Amniotic stem cell (primary cell): ENCODE data around the gene SLC10A2.
"Not testable (repeated sequence)": the region's sequence is repeated elsewhere in the genome, so short reads cannot be mapped to it uniquely, and the experiment has no call there.

Source experiments
- DNase-seq: peaks from one replicate; lab custom pipeline; 2025; lab: John Stamatoyannopoulos, UW

Gene SLC10A2, protein sequence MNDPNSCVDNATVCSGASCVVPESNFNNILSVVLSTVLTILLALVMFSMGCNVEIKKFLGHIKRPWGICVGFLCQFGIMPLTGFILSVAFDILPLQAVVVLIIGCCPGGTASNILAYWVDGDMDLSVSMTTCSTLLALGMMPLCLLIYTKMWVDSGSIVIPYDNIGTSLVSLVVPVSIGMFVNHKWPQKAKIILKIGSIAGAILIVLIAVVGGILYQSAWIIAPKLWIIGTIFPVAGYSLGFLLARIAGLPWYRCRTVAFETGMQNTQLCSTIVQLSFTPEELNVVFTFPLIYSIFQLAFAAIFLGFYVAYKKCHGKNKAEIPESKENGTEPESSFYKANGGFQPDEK

DNA sequence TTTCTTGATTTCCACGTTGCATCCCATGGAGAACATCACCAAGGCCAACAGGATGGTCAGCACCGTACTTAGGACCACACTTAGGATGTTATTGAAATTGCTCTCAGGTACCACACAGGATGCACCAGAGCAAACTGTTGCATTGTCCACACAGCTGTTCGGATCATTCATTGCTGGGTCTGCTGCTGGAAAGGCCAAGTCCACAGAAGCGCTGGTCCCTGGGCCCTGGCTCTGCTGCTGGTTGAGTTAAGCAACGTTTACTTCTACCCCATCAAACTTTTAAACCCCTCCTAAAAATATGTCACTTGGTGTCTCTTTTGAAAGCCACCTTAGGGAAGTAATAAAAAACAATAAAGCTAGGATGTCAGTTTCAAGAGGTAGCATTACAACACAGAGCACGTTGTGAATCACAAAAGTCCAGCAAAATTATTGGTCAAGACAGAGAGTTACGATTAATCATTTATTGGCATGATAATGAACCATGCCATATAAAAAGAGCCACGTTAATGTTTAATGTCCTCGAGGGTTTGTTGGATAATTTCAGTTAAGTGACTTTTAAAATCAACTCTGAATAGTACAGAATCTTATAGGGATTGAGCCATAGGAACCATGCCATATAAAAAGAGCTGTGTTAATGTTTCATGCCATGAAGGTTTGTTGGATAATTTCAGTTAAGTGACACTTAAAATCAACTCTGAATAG is at the start of gene SLC10A2:
TSS of gene SLC10A2 (minus strand) at position 339 of the 702 bp plus-strand sequence. CDS start at position 171, 168 bp downstream.
- DNase-seq = no peak

DNA sequence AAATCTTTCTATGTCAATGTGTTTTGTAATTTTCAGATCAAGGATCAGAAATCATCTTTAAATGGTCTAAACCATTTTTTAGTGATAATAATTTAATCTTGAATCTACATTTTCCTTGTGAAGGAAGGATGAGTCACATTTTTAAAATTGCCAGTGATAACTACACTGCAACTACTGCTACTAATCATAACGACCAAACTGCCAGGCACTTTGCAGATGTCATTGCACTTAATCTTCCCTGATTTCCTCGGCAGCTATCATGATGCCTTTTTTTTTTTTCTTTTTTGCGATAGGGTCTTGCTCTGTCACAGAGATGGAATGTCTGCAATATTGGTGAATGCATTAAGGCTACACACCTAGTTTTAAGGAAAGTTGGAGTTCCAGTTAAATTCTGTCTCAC is 41.4 kb upstream of the SLC10A2 start:
- no peak for DNase-seq

DNA sequence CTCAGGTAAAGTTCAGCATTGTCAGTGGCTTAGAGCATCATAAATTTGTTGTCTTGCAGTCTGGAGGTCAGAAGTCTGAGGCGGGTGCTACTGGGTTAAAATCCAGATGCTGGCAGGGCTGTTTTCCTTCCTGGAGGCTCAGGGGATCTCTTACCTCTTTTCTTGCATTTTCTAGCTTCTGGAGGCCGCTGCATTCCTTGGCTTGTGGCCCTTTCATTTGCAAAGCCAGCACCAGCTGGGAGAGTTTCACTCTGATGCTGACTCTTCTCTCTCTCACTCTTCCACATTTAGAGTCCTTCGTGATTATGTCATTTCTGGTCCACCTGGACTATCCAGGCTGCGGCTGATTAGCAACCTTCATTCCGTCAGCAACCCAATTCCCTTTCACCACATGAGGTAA is 38.1 kb upstream of the SLC10A2 start:
- no peak for DNase-seq

DNA sequence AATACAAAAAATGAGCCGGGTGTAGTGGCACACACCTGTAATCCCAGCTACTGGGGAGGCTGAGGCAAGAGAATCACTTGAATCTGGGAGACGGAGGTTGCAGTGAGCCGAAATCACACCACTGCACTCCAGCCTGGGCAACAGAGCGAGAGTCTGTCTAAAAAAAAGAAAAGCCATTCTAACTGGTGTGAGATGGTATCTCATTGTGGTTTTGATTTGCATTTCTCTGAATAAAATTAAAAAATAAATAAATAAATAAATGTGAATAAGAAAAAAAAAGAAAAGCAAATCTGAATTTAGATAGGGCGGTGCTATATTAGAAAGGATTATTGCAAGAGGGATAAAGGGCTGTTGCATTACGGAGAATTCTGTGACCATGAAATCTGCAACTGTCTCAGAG is 37.2 kb upstream of the SLC10A2 start:
- DNase-seq = not testable (repeated sequence)

DNA sequence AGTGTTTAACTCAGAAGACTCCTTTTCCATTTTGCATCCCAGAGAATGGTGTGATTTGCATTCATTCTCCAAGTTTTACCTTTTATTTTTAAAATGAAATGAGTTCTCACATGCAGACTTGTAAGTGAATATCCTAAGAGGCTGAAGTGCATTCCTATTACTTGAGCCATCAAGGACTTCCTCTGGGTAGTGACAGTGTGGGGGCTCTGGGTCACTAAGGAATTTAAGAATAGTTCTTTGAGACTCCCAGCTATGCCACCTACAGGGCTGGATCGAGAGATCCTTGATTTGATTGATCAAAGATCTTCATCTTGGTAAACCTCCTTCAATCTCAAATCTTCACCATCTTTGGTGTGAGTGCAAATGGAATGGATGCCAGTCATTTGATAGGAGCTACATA is 36.3 kb upstream of the SLC10A2 start:
- no peak for DNase-seq

DNA sequence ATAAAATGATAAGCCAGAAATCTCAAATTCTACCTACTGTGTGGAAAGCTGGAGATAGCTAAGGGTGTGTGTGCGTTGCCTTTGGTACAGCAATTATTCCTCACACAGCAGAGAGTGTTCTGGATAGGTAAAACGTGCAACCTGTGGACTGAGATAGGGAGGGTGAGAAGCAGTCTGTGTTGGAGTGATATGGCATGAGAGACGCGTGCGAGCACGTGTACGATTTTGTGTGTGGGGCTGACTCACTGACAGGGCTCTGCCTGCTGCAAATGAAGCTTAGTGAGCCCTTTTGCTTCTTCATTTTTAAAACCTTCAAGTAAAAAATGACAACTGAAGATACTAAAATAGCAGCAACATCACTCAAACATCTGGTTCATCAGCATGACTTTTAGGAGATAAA is 35.7 kb upstream of the SLC10A2 start:
- no peak for DNase-seq

DNA sequence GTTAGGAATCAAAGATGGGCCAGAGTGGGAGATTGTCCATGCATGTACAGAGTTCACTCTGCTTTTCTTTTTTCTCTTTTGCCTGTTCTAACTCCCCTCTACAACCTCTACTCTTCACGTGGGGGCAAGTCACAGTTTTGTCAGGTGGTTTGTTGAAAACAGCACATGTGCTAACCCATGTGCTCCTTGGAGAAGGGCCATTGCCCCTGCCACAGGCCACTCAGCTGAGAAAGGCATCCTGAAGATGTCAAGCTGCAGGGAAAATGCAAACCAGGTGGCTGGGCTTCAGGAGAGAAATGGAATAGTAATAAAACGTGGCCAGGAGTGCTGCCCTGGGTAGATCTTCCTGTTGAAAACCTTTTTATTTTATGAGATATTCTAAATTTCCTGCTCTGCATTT is 35.3 kb upstream of the SLC10A2 start:
- DNase-seq = no peak

DNA sequence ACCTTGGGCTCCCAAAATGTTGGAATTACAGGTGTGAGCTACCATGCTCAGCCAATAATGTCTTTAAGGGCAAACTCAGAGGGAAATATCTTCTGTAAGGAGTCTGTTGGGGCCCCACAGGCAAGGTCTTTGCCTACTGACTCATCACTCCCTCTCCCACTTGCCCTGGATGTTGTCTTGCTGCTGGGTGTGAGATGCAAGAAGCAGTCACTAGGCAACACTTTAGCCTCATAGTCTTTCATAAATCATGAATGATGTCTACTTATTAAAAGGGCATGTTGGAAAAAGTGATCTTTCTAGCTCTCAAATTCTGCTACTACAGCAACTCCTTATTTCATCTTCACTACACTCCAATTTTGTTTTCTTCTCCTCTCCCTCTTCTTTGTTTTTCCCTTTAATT is 34.6 kb upstream of the SLC10A2 start:
- no peak for DNase-seq

DNA sequence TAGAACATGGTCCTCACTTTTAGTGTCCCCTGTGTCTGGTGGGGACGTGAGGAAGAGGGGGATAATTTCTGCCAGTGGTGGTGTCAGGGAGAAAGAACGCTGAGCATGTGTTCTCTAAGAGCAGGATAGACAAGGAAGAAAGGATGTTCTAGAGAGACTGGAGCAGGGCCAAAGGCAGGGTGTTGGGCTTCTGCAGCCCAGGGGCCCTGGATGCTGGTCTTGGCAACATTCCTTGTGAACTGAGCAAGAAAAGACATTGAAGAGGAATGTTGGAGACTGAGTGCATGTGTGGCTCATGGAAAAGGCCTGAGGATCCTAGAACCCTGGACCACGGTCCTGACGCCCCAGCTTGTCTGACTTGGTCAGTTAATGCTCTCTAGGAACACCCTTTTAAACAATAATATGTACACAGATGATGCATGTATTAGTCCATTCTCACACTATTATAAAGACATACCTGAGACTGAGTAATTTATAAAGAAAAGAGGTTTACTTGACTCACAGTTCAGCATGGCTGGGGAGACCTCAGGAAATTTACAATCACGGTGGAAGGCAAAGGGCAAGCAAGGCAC is 33.6 kb upstream of the SLC10A2 start:
- DNase-seq = no peak

DNA sequence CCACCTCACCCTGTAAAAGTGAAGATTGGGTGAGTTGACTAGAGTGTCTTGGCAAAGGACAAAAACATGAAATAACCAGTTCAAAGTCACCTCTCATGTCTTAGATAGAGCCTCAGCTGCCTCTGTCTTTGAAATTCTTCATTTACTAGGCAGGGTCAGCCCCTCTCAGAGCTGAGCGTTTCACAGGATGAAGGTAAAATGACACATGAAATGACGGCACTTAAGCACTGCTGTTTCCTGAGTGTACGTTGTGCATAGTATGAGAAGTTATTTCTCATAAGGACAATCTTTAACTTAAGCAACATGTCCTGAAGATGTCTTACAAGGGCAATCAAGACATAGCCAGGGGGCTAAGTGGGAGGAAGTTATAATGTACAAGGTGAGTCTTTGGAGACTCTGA is 32.3 kb upstream of the SLC10A2 start:
- DNase-seq = no peak

DNA sequence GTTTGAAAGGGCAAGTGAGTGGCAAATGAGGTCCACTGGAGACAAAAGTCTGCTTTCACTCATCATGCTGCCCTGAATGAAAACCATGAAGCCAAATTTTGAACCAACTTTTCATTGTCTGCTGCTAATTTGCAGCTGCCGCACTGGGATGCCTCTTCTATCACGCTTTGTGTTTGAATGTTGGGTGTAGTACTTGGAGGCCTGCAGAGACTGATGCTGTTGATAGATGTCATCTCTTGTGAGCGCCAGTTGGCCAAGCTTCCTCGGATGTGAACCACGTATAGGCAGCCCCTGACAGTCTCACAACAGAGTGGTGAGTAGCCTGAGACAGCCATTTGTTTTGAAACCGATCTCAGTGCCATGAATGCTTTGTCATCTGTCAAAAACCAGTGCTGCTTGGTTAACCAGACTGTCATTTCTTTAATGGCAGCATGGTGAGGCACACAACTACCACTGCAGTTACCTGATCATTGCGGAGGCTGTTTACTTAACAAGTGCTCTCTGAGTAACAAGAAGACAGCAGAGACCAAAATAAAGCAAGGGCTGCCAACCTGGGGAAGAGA is 31.2 kb upstream of the SLC10A2 start:
- no peak for DNase-seq

DNA sequence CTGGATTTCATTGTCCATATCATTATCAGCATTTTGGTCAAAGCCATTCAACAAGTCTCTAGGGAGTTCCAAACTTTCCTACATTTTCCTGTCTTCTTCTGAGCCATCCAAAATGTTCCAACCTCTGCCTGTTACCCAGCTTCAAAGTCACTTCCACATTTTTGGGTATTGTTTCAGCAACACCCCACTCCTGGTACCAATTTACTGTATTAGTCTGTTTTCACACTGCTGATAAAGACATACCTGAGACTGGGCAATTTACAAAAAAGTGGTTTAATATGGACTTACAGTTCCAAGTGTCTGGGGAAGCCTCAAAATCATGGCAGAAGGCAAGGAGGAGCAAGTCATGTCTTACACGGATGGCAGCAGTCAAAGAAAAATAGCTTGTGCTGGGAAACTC is 27.4 kb upstream of the SLC10A2 start:
- DNase-seq = not testable (repeated sequence)

DNA sequence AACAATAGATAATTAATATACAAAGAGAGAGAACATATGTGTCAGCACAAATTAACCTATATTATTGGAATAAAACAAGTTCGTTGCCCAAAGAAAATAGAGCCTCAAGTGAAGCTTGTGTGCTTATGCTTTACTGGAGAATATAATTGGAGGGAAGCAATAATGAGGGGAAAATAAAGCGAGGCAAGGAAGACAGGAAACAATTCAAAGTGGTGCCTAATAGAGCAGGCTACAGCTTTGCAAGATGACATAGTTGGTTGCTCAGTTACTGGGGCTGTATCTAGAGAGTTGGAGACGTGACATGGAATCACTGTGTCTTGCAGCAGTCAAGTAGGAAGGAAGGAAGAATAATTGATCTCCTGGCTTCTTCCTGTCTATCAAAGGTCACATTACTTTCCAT is 21.1 kb upstream of the SLC10A2 start:
- no peak for DNase-seq

DNA sequence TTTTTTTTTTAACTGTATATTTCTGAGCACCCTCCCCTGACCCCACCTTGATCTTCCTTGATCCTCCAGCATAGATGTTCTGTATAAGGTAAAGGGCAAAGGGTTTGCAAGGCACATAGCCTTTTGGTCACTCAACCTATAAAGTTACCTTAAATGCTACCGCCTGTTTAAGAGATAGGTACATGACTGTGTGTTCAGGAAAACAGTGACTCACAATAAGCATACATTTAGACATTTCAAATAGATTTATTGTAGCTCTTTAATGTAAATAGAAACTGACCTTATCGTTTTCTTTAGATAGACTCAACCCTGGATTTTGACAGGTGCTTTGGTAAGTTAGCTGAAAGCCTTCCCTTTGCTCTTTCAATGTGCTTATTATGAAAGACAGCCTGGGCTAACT is 15.2 kb upstream of the SLC10A2 start:
- DNase-seq = no peak

DNA sequence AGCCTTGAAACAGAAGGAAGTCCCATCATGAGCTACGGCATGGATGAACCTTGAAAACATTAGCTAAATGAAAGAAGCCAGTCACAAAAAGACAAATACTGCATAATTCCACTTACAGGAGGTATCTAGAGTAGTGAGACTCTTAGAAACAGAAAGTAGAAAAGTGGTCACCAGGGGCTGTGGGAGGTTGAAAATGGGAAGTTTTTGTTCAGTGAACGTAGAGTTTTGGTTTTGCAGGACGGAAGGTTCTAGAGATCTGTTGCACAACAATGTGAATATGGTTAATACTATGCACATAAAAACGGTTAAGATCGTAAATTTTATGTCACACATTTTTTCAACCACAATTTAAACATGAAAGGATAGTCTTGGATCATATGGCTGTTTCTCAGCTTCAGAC is 11.9 kb upstream of the SLC10A2 start:
- DNase-seq = no peak

DNA sequence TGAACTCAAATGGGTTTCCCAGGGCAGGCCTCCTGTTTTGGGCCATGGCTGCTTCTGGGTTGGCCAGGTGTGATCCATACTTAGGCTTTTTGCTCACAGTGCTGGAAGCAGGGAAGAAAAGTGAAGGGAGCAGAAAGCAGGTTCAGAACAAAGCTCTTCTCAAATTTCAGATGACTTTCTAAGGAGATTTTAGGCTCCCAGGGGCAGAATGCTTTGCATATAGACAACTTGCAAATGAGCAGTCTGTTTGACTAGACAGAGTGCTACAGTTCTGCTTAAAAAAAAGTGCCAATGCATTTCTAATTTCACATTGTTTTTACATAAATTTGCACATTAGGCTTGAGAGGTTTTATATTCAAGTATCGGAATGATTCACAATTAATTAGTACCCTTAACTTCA is 2.6 kb upstream of the SLC10A2 start:
- DNase-seq = no peak

DNA sequence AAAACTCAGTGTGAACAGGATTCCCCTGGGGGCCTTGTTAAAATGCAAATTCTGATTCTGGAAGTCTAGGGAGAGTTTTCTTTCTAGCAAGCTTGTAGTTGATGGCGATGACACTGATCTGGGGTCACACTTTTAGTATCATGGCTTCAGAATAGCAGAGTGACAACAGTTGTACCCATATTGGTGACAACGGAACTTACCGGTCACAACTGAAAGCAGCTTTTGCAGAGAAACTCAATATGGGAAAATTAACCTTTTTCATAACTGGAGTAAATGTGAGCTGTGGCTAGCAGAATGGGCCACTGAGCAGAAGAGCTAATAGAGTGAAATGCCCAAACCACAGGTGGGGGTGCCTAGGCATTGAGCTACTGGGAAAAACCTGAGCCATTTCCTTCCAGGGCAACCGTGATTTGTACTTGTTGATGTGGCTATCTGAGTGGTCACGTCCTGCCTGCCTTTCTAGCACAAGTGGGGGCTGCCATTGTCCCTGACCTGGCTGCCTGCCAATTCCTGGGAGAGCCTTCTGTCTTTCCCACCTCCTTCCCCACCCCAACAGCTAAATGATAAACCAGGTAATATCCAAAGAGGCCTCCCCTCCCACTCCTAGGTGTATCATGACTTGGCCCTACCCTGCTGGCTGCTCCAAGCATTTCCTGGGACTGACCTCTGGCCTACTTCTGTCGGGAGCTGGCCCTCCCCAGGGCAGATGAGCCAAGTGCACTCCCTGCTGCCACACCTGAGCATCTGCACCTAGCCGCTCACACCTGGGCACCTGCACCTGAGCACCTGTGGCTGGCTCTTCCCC is 1.7 kb upstream of the SLC10A2 start:
- no peak for DNase-seq

DNA sequence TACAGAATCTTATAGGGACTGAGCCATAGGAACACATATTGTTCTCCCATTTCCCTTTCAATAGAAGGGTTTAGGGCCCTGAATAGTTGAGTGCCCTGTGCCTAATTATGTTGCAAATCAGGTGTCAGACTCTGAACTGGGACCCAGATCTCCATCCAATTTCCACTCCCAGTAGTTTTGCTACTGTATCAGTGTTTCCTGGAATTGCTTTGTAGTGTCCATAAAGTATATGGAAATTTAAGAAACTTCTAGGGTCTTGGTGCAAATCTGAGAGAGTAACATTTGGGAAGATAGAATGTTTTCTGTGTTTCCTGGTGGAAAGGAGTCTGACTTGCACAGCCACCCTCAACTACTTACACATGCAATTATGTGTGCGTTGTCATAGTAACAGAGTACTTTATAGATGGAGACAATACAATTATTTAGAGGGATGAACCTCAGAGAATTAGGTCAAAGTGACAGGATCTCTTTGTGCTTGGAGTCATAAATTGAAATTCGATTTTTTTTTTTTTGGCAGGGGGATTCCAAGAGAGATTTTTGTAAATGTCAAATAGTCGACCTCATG is 646 bp upstream of the SLC10A2 start:
- DNase-seq = no peak

DNA sequence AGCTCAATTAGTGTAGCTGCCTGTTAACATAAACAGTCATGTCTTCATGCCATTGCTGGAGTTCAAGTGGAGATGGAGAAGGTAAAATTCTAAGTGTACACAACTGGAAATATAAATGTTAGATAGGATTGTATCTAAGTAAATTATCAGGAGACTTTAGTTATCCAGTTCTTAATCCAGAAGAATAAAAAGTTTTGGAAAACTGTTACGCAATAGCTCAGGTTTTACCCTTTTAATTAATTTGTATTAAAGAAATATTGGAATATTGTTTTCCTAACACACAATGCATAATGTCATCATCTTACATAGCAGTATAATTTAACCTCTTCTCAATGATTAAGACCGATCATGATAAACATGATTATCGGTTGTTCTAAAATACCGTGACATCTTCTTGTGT is 2.8 kb downstream of the SLC10A2 start:
- DNase-seq = no peak

DNA sequence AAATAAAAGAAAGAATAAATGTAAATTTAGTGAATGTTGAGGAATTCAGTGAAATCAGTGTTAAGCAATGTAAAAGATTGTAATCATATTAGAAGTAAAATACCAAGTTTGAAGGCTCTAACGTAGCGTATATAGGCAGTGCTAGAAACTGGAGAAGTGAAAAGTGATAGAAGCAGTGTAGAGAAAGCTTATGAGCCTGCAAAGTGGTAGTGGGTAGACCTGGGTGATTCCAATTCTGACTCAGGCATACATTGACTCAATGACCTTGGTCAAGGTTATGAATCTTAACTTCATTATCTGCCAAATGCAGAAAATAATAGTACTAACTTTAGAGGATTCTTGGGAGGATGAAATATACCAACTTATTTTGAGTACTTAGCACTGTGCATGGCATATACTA is 4.1 kb downstream of the SLC10A2 start:
- no peak for DNase-seq

DNA sequence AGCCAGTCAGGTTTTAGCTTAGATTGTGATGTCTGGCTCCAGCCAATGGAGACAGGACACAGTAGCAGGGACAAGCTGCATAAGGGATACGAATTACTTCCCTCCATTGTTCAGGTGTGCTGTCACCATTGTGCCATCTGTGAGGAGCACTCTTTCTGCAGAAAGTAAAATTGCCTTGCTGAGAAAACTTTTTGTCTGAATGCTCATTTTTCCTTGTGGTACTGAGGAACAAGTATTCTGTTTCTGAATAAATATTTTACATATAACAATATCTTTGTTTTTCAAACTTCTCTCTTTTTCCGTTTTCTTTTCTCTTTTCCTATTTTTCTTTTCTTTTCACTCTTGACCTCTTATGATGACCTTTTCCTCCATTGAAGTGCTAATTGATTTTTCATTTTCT is 10.2 kb downstream of the SLC10A2 start:
- no peak for DNase-seq

DNA sequence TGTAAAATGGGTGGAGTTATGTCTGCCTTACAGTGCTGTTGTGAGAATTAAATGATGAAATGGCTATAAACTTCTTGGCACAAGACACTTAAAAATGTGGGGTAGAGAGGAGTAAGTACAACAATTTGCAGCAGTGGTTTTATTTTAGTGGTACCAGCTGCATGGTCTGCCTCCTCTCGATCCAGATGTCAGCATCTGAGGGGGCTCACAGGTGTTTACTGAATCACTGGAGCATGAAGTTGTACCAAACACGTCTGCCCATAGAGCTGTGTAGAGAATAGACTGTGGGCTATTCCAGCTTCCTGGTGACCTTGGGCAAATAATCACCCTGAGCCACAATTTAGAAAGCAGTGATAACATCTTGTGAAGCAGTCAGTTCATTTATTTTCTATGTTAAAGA is 11.1 kb downstream of the SLC10A2 start:
- no peak for DNase-seq
